ENCODE results near the gene PCSK1. TPM values are rescaled to one million over a fixed set of nuclear protein-coding genes. Genes with fewer than 3 reads are reported as not detected.

Gene PCSK1
- total RNA-seq, 1 donor from 2014 or later = not detected

Other genes with a start within 250 kb of the PCSK1 start
- gene CAST, start 229.1 kb upstream of the PCSK1 start, total RNA-seq = 99.3 and 104 TPM in 2 replicates

Measured in activated CD4-positive, alpha-beta T cell treated with anti-CD3 and anti-CD28 coated beads, Interleukin-2, amount 10 ng/mL, durations not matched to agents 24 days and 14 days (primary cell).